MM.1S (cell line): ENCODE measurements around the gene KRT17.

Experiments
- DNase-seq: peaks from one replicate; pipeline ENCODE4 v3.0.0-alpha.2; 2015
- H2AFZ ChIP-seq: fragments of 300-600 bp; sonication (generic); 2 replicates; pipeline ENCODE4 v1.6.0; 2016; ENCODE audit warnings: antibody characterized with exemption, low read length
- H3F3A ChIP-seq: fragments of 300-600 bp; sonication (generic); 2 replicates; pipeline ENCODE4 v1.6.1; 2016; ENCODE audit warnings: mild to moderate bottlenecking, antibody characterized with exemption, low read length, moderate library complexity, mixed read lengths; ENCODE audit not compliant: insufficient read depth
- H3K27ac ChIP-seq: fragments of 300-600 bp; sonication (generic); 2 replicates; pipeline ENCODE4 v1.5.1; 2016; ENCODE audit warnings: mild to moderate bottlenecking, low read length
- H3K27me3 ChIP-seq: fragments of 300-600 bp; sonication (generic); replicated peaks from 2 replicates; pipeline ENCODE4 v1.6.0; 2016; ENCODE audit warnings: low read length; ENCODE audit not compliant: insufficient read depth
- H3K36me3 ChIP-seq: fragments of 300-600 bp; sonication (generic); replicated peaks from 2 replicates; pipeline ENCODE4 v1.6.1; 2016; ENCODE audit warnings: mild to moderate bottlenecking, low read length, mixed read lengths; ENCODE audit not compliant: insufficient read depth
- H3K4me1 ChIP-seq: fragments of 300-600 bp; sonication (generic); 2 replicates; pipeline ENCODE4 v1.6.1; 2016; ENCODE audit warnings: low read length, mixed read lengths
- H3K4me2 ChIP-seq: fragments of 300-600 bp; sonication (generic); 2 replicates; pipeline ENCODE4 v1.6.0; 2016; ENCODE audit warnings: low read depth, low read length
- H3K4me3 ChIP-seq: fragments of 300-600 bp; sonication (generic); 2 replicates; pipeline ENCODE4 v1.5.1; 2016; ENCODE audit warnings: low read length, mixed read lengths
- H3K79me2 ChIP-seq: fragments of 300-600 bp; sonication (generic); 2 replicates; pipeline ENCODE4 v1.6.1; 2016; ENCODE audit warnings: mixed run types, low read length, mixed read lengths
- H3K9ac ChIP-seq: fragments of 300-600 bp; sonication (generic); 2 replicates; pipeline ENCODE4 v1.6.1; 2016; ENCODE audit warnings: low read length, mixed read lengths
- H3K9me2 ChIP-seq: fragments of 300-600 bp; sonication (generic); replicated peaks from 2 replicates; pipeline ENCODE4 v1.6.1; 2016; ENCODE audit warnings: mild to moderate bottlenecking, low read length, mixed read lengths; ENCODE audit not compliant: insufficient read depth
- H3K9me3 ChIP-seq: fragments of 300-600 bp; sonication (generic); replicated peaks from 2 replicates; pipeline ENCODE4 v1.6.1; 2016; ENCODE audit warnings: mild to moderate bottlenecking, low read length, mixed read lengths; ENCODE audit not compliant: insufficient read depth
- H4K20me1 ChIP-seq: fragments of 300-600 bp; sonication (generic); 2 replicates; pipeline ENCODE4 v1.6.1; 2016; ENCODE audit warnings: mild to moderate bottlenecking, low read length, moderate library complexity, mixed read lengths; ENCODE audit not compliant: insufficient read depth
- CTCF ChIP-seq: fragments of 300-600 bp; sonication (generic); IDR thresholded peaks from 2 replicates; pipeline ENCODE4 v1.5.1; 2016; ENCODE audit warnings: antibody characterized with exemption, low read length, mixed read lengths
- EZH2 ChIP-seq: fragments of 300-600 bp; sonication (generic); optimal IDR thresholded peaks from 2 replicates; pipeline ENCODE3; 2017; ENCODE audit warnings: low read depth, mild to moderate bottlenecking, antibody characterized with exemption, low read length, mixed read lengths
- EZH2phosphoT487 ChIP-seq: fragments of 300-600 bp; sonication (generic); IDR thresholded peaks from 2 replicates; pipeline ENCODE4 v1.6.1; 2018; ENCODE audit warnings: antibody characterized with exemption, low read length

KRT17 gene

GRCh38 chr17:41653421-41653820 lies 29.0 kb upstream of the KRT17 start:
- no peak for DNase-seq
- Histone ChIP-seq H3K27me3 (no peaks in the 10 kb centered on the region), H3K4me1 (peaks cover 7% of the 10 kb centered on the region; the same call in 1 of the 2 replicates), H3K27ac (no peak overlapping the region), H2AFZ (no peak overlapping the region), H3K9me2 (no peaks in the 10 kb centered on the region), H3K9me3 (no peaks in the 10 kb centered on the region), H3K36me3 (no peaks in the 10 kb centered on the region), H3F3A (no peaks in the 10 kb centered on the region), H3K4me2 (no peak overlapping the region), H3K79me2 (no peaks in the 10 kb centered on the region), H3K9ac (no peak overlapping the region), H3K4me3 (no peak overlapping the region), H4K20me1 (no peaks in the 10 kb centered on the region)
- TF ChIP-seq EZH2 (no peak), CTCF (no peak), EZH2phosphoT487 (no peak)

- Histone ChIP-seq H3K4me3 (no peak overlapping the region), H3K27ac (no peak overlapping the region), H4K20me1 (no peaks in the 10 kb centered on the region), H3K27me3 (no peaks in the 10 kb centered on the region), H3K36me3 (no peaks in the 10 kb centered on the region), H3K4me1 (peaks cover 9% of the 10 kb centered on the region; the same call in 1 of the 2 replicates), H3K9me3 (no peaks in the 10 kb centered on the region), H3K4me2 (no peak overlapping the region), H3K9me2 (no peaks in the 10 kb centered on the region), H3F3A (no peaks in the 10 kb centered on the region), H2AFZ (no peak overlapping the region), H3K79me2 (no peaks in the 10 kb centered on the region), H3K9ac (no peak overlapping the region)
- TF ChIP-seq CTCF: no peak
- no peak for TF ChIP-seq EZH2
- TF ChIP-seq EZH2phosphoT487: no peak
- DNase-seq: no peak
Observed at GRCh38 chr17:41652461-41652970, 28.1 kb upstream of the KRT17 start.

- H3K9me3 ChIP-seq: no peaks in the 10 kb centered on the region
- H3K9ac ChIP-seq: no peak overlapping the region
- H3K27ac ChIP-seq: no peak overlapping the region
- H4K20me1 ChIP-seq: no peaks in the 10 kb centered on the region
- peaks cover 11% of the 10 kb centered on the region; the same call in 1 of the 2 replicates for H3K4me1 ChIP-seq
- H3K4me3 ChIP-seq: no peak overlapping the region
- DNase-seq: no peak
- no peak overlapping the region for H2AFZ ChIP-seq
- no peaks in the 10 kb centered on the region for H3K9me2 ChIP-seq
- TF ChIP-seq EZH2 (no peak), EZH2phosphoT487 (no peak), CTCF (no peak)
- H3K4me2 ChIP-seq: no peak overlapping the region
- no peaks in the 10 kb centered on the region for H3F3A ChIP-seq
- H3K27me3 ChIP-seq: no peaks in the 10 kb centered on the region
- H3K79me2 ChIP-seq: no peaks in the 10 kb centered on the region
- H3K36me3 ChIP-seq: no peaks in the 10 kb centered on the region
Observed at GRCh38 chr17:41651625-41652460, 27.5 kb upstream of the KRT17 start.
